K562 (cell line): ENCODE results near the gene TLR3. TPM values are rescaled to one million over a fixed set of nuclear protein-coding genes. Genes with fewer than 3 reads are reported as not detected.

Experiments
- ATAC-seq: fragments of 200-7000 bp; cut with Tn5 transposase; 3 replicates; pipeline ENCODE4 v1.9.1; 2020; ENCODE audit warnings: moderate library complexity
- BruUV-seq: library from RNA; stranded (reverse); fragments of 400-500 nt; replicated peaks from 2 replicates; lab custom pipeline; 2021; lab: Mats Ljungman, UMichigan
- CTCF ChIA-PET: fragments of 300-600 bp; formaldehyde crosslinking; extraction: SDS; loops from one replicate; lab custom pipeline; 2021; ENCODE audit warnings: low intra/inter-chr PET ratio; lab: Yijun Ruan, JAX
- POLR2A ChIA-PET: fragments of 300-600, 350-650 bp; sonication (Branson Sonifier 250); formaldehyde crosslinking; extraction: SDS; loops from one replicate; lab custom pipeline; 2021; ENCODE audit warnings: antibody characterized with exemption, inconsistent platforms; lab: Yijun Ruan, JAX
- DNase-seq, 4 experiments: peaks; one replicate each; pipeline versions ENCODE4 v3.0.0 to v3.0.0-alpha.2; 2011 to 2018; ENCODE audit warnings: low spot score in 3 of 4, mixed read lengths in 3 of 4; ENCODE audit errors: extremely low read depth in 1 of 4
- FAIRE-seq: peaks from 2 replicates; lab custom pipeline; 2011; peaks lifted over from hg19 to GRCh38; lab: Jason Lieb, UNC
- H2AFZ ChIP-seq: 2 replicates; pipeline ENCODE4 v1.6.0; 2011; ENCODE audit warnings: low read depth, low read length, control low read depth, inconsistent platforms
- H3K27ac ChIP-seq: fragments of 200-600 bp; 3 replicates; pipeline ENCODE4 v1.8.0; 2011; ENCODE audit warnings: low read depth, mild to moderate bottlenecking, control low read depth, inconsistent platforms, low read length, moderate library complexity, mixed read lengths; ENCODE audit errors: extremely low read depth
- H3K27me3 ChIP-seq, 2 experiments: fragments of 300-600 bp in 1 of 2; 2 replicates in 1 of 2; 3 replicates in 1 of 2; pipeline versions ENCODE4 v1.6.0 to v1.8.0; 2011; ENCODE audit warnings: inconsistent platforms in 2 of 2, low read length in 2 of 2, mild to moderate bottlenecking in 1 of 2, mixed read lengths in 1 of 2, moderate library complexity in 1 of 2; ENCODE audit not compliant: control insufficient read depth in 2 of 2, insufficient read depth in 2 of 2
- H3K36me3 ChIP-seq: fragments of 300-600 bp; 3 replicates; pipeline ENCODE4 v1.8.0; 2011; ENCODE audit warnings: mild to moderate bottlenecking, low read length, inconsistent platforms; ENCODE audit not compliant: control insufficient read depth, insufficient read depth
- H3K4me1 ChIP-seq, 2 experiments: fragments of 200-600 bp in 1 of 2; replicated peaks in 1 of 2; 2 replicates in 1 of 2; 3 replicates in 1 of 2; pipeline versions ENCODE4 v1.5.1 to v1.8.0; 2011; ENCODE audit warnings: inconsistent platforms in 2 of 2, low read length in 2 of 2, mild to moderate bottlenecking in 1 of 2, mixed read lengths in 1 of 2, moderate library complexity in 1 of 2; ENCODE audit not compliant: control insufficient read depth in 2 of 2, insufficient read depth in 2 of 2
- H3K4me2 ChIP-seq: 2 replicates; pipeline ENCODE4 v1.6.1; 2011; ENCODE audit warnings: low read length, control low read depth, inconsistent platforms, mixed read lengths; ENCODE audit not compliant: insufficient read depth
- H3K4me3 ChIP-seq: fragments of 200-600 bp; sonication (generic), shearing (Covaris generic); 2 replicates; pipeline ENCODE4 v1.5.1; 2016; ENCODE audit warnings: control low read depth, inconsistent platforms
- H3K79me2 ChIP-seq: fragments of 200-600 bp; 3 replicates; pipeline ENCODE4 v1.8.0; 2011; ENCODE audit warnings: low read length, inconsistent platforms; ENCODE audit not compliant: control insufficient read depth, insufficient read depth
- H3K9ac ChIP-seq, 2 experiments: 2 replicates each; pipeline versions ENCODE4 v1.6.0 to v1.6.1; 2011; ENCODE audit warnings: low read depth in 2 of 2, low read length in 2 of 2, control low read depth in 1 of 2, inconsistent platforms in 1 of 2, mild to moderate bottlenecking in 1 of 2, mixed read lengths in 1 of 2; ENCODE audit not compliant: insufficient read depth in 1 of 2
- H3K9me1 ChIP-seq: one replicate; pipeline ENCODE4 v1.6.0; 2011; ENCODE audit warnings: inconsistent platforms, mild to moderate bottlenecking, low read length, moderate library complexity; ENCODE audit not compliant: control insufficient read depth, insufficient read depth
- H3K9me3 ChIP-seq: replicated peaks from 2 replicates; pipeline ENCODE4 v1.5.1; 2011; ENCODE audit warnings: low read depth, low read length, inconsistent platforms; ENCODE audit not compliant: control insufficient read depth, insufficient read depth
- H4K20me1 ChIP-seq: replicated peaks from 2 replicates; pipeline ENCODE4 v1.6.1; 2011; ENCODE audit warnings: low read length, inconsistent platforms, mixed read lengths; ENCODE audit not compliant: control insufficient read depth, insufficient read depth
- CEBPB ChIP-seq: fragments of 450-650 bp; IDR thresholded peaks from 2 replicates; pipeline ENCODE4 v1.6.1; 2016; ENCODE audit warnings: missing genetic modification characterization, missing compliant biosample characterization
- CEBPG ChIP-seq, 3 experiments: fragments of 200-800 bp in 1 of 3; sonication (Bioruptor generic) in 1 of 3; sonication (generic) in 1 of 3; formaldehyde crosslinking in 1 of 3; IDR thresholded peaks in 2 of 3; conservative IDR thresholded peaks in 1 of 3; 2 replicates each; pipeline versions ENCODE4 v1.6.1 to v1.8.0; 2016 to 2022; ENCODE audit warnings: missing compliant biosample characterization in 2 of 3, missing genetic modification characterization in 2 of 3, mild to moderate bottlenecking in 1 of 3, missing genetic modification reagents in 1 of 3
- RAD51 ChIP-seq: fragments of 450-650 bp; IDR thresholded peaks from 2 replicates; pipeline ENCODE4 v1.7.1; 2016; ENCODE audit warnings: low read depth, mild to moderate bottlenecking, borderline replicate concordance
- WGBS: fragments of 100-300 bp; shearing (Covaris generic); methylation state at CpG from one replicate; pipeline ENCODE4 v1.1.6; 2016; ENCODE audit warnings: low coverage, mixed read lengths; ENCODE audit not compliant: insufficient coverage; ENCODE audit errors: missing lambda C conversion rate; 5-methylcytosine and 5-hydroxymethylcytosine counted together
- in situ Hi-C: fragments of 300-500 bp; cut with MboI; formaldehyde crosslinking; loops from 4 replicates; pipeline ENCODE4 v1.15.0; 2018; ENCODE audit warnings: inconsistent platforms, mixed read lengths
- intact Hi-C: fragments of 100-400 bp; cut with micrococcal nuclease; formaldehyde crosslinking; loops from 2 replicates; pipeline ENCODE4 v1.14.2; 2022
- polyA plus RNA-seq, 8 experiments: library from polyadenylated mRNA; depleted of rRNA in 4 of 8; stranded (reverse) in 5 of 8; unstranded in 3 of 8; fragments of >200 nt; fragmentation: Nextera tagmentation in 2 of 8; fragmentation: Illumina TruSeq in 1 of 8; extraction: Ambion mirVana in 2 of 8; extraction: Trizol in 1 of 8; gene quantifications; 2 replicates each; pipeline versions ENCODE4 v1.2.1 to v1.2.3, GENCODE V29; 2011 to 2014; ENCODE audit warnings: inconsistent platforms in 1 of 8, missing spikeins in 1 of 8
- total RNA-seq, 7 experiments: library from RNA; depleted of rRNA in 6 of 7; stranded (reverse); fragments of >200 nt in 6 of 7; fragmentation: Illumina TruSeq in 2 of 7; extraction: Trizol in 2 of 7; gene quantifications; 2 replicates each; pipeline versions ENCODE4 v1.2.1 to v1.2.3, GENCODE V29; 2011 to 2021; ENCODE audit warnings: low replicate concordance in 1 of 7
- TF ChIP-seq, protein P1 (sequence below): fragments of 450-650 bp; IDR thresholded peaks from 2 replicates; pipeline ENCODE4 v1.6.1; 2017; ENCODE audit warnings: mild to moderate bottlenecking, moderate library complexity

The TLR3 gene
- total and polyA plus RNA-seq, 9 of the 15 experiments (the other 6 are each of a cell fraction or from before 2014, with no cell fraction given) = 0.01 TPM; not detected in 8

DNA sequence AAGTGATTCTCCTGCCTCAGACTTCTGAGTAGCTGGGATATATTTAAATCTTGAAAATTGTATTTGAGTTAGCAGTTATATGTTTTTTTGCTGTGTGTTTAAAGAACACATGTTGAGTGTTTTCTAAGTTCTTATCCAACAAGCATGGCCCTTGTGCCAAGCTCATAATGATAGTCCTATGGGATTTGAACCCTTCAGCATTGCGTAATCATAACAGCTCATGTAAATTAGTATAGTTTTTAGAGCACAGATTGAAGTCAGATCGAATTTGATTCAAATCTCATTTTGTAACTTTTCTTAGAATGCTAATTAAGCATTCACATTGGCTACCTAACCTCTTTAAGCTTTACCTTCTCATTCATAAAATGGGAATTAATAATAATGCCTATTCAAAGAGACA is 47.7 kb downstream of the TLR3 start:
- 5% methylated on average over 2 of the region's 2 CpGs for WGBS
- no TSS peak for BruUV-seq
- H3K9me3 ChIP-seq = no peaks in the 10 kb centered on the region
- ChIA-PET CTCF (no interaction called here), POLR2A (no interaction called here)
- H3K9ac ChIP-seq = no peak overlapping the region
- H4K20me1 ChIP-seq = no peaks in the 10 kb centered on the region
- DNase-seq (no peak), ATAC-seq (no peak), FAIRE-seq (no peak)
- no peak overlapping the region for H2AFZ ChIP-seq
- H3K9me1 ChIP-seq = no peaks in the 10 kb centered on the region
- no peaks in the 10 kb centered on the region for H3K36me3 ChIP-seq
- no peak overlapping the region for H3K4me3 ChIP-seq
- TF ChIP-seq RAD51 (no peak), CEBPG (CRISPR knock-in tag; IDR thresholded peaks at IDR 0.05) (no peak), CEBPG (tag; conservative IDR thresholded peaks at IDR 0.05 in 1 of 2, IDR thresholded peaks at IDR 0.05 in 1 of 2) (peak; percentile 25 to 90; a peak in 2 of 4 replicates), CEBPB (tag) (peak; percentile 75)
- TF ChIP-seq, protein P1, sequence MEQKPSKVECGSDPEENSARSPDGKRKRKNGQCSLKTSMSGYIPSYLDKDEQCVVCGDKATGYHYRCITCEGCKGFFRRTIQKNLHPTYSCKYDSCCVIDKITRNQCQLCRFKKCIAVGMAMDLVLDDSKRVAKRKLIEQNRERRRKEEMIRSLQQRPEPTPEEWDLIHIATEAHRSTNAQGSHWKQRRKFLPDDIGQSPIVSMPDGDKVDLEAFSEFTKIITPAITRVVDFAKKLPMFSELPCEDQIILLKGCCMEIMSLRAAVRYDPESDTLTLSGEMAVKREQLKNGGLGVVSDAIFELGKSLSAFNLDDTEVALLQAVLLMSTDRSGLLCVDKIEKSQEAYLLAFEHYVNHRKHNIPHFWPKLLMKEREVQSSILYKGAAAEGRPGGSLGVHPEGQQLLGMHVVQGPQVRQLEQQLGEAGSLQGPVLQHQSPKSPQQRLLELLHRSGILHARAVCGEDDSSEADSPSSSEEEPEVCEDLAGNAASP = no peak
- no peak overlapping the region for H3K27ac ChIP-seq
- no peaks in the 10 kb centered on the region for H3K4me1 ChIP-seq
- H3K27me3 ChIP-seq = peaks cover 14 to 15% of the 10 kb centered on the region in 2 experiments
- H3K4me2 ChIP-seq = no peak overlapping the region
- in situ Hi-C loops = no loop called here
- H3K79me2 ChIP-seq = no peaks in the 10 kb centered on the region
- intact Hi-C loops = no loop called here
